Panc1 (cell line): ENCODE measurements around the gene XRCC4. TPM values are rescaled to one million over a fixed set of nuclear protein-coding genes. Genes with fewer than 3 reads are reported as not detected.

ENCODE experiments used
- ATAC-seq: fragments of 200-7000 bp; cut with Tn5 transposase; 2 replicates; pipeline ENCODE4 v1.9.1; 2020; ENCODE audit warnings: mild to moderate bottlenecking, moderate library complexity
- BruUV-seq: library from RNA; stranded (reverse); fragments of 400-500 nt; replicated peaks from 2 replicates; lab custom pipeline; 2021; lab: Mats Ljungman, UMichigan
- CTCF ChIA-PET: fragments of 300-600 bp; sonication (Branson Sonifier 250); formaldehyde crosslinking; loops from one replicate; lab custom pipeline; 2022; ENCODE audit warnings: antibody characterized with exemption; lab: Charles Lee
- POLR2A ChIA-PET: fragments of 300-600 bp; sonication (Branson Sonifier 250); formaldehyde crosslinking; loops from one replicate; lab custom pipeline; 2022; ENCODE audit warnings: antibody characterized with exemption; lab: Charles Lee
- DNase-seq: peaks from one replicate; pipeline ENCODE4 v3.0.0-alpha.2; 2010; ENCODE audit warnings: low read depth, low spot score
- H3K27ac ChIP-seq: 2 replicates; pipeline ENCODE4 v1.5.1; 2011; ENCODE audit warnings: mild to moderate bottlenecking, low read length, inconsistent platforms
- H3K27me3 ChIP-seq: fragments of 200-500 bp; sonication (Bioruptor generic); 2 replicates; pipeline ENCODE4 v1.6.0; 2014; ENCODE audit warnings: low read length, inconsistent platforms; ENCODE audit not compliant: control insufficient read depth, insufficient read depth
- H3K36me3 ChIP-seq: fragments of 200-500 bp; sonication (Bioruptor generic); 2 replicates; pipeline ENCODE4 v1.5.1; 2014; ENCODE audit warnings: inconsistent platforms, mild to moderate bottlenecking, low read length, moderate library complexity; ENCODE audit not compliant: control insufficient read depth, insufficient read depth
- H3K4me1 ChIP-seq: 2 replicates; pipeline ENCODE4 v1.5.1; 2011; ENCODE audit warnings: inconsistent platforms, mild to moderate bottlenecking, low read length, moderate library complexity; ENCODE audit not compliant: control insufficient read depth, insufficient read depth
- H3K4me3 ChIP-seq, 2 experiments: 2 replicates each; pipeline ENCODE4 v1.5.1; 2011 to 2012; ENCODE audit warnings: low read depth in 2 of 2, low read length in 2 of 2, mild to moderate bottlenecking in 2 of 2, inconsistent platforms in 1 of 2, moderate library complexity in 1 of 2
- H3K9me3 ChIP-seq: fragments of 200-500 bp; sonication (Bioruptor generic); 2 replicates; pipeline ENCODE4 v1.5.1; 2014; ENCODE audit warnings: low read depth, mild to moderate bottlenecking, inconsistent platforms, low read length, moderate library complexity; ENCODE audit not compliant: control insufficient read depth, insufficient read depth
- CTCF ChIP-seq: fragments of 450-650 bp; IDR thresholded peaks from 2 replicates; pipeline ENCODE4 v1.5.1; 2017; ENCODE audit warnings: mild to moderate bottlenecking
- POLR2AphosphoS5 ChIP-seq: IDR thresholded peaks from 2 replicates; pipeline ENCODE4 v1.6.1; 2012; ENCODE audit warnings: mild to moderate bottlenecking, low read depth, low read length, moderate library complexity
- REST ChIP-seq, 2 experiments: IDR thresholded peaks; 2 replicates each; pipeline ENCODE4 v1.6.1; 2011 to 2012; ENCODE audit warnings: low read depth in 2 of 2, control low read depth in 1 of 2, low read length in 1 of 2, mild to moderate bottlenecking in 1 of 2, moderate library complexity in 1 of 2; ENCODE audit not compliant: insufficient read depth in 1 of 2
- SIN3A ChIP-seq: IDR thresholded peaks from 2 replicates; pipeline ENCODE4 v1.6.1; 2012; ENCODE audit warnings: low read depth, mild to moderate bottlenecking, low read length, moderate library complexity, borderline replicate concordance; ENCODE audit not compliant: insufficient read depth
- TCF7L2 ChIP-seq: IDR thresholded peaks from 2 replicates; pipeline ENCODE4 v1.6.1; 2011; ENCODE audit warnings: mild to moderate bottlenecking, low read depth, low read length, inconsistent platforms
- in situ Hi-C: cut with HindIII; loops from 2 replicates; pipeline ENCODE4 v1.10.0; 2016; ENCODE audit warnings: low sequenced_read_pairs, low pct_unique_long_range_greater_than_20kb
- intact Hi-C: fragments of 100-400 bp; cut with micrococcal nuclease; formaldehyde crosslinking; loops from one replicate; pipeline ENCODE4 v1.10.0; 2022; ENCODE audit not compliant: unreplicated experiment
- total RNA-seq: library from RNA; stranded (reverse); gene quantifications from one replicate; pipeline ENCODE4 v1.2.1, GENCODE V29; 2021; ENCODE audit not compliant: unreplicated experiment

XRCC4 gene
- total RNA-seq, 1 experiment from 2014 or later: 12.5 TPM

GRCh38 chr5:83118976-83119375, 41.6 kb downstream of the XRCC4 start:
- DNase-seq (no peak), ATAC-seq (no peak)
- TF ChIP-seq SIN3A (no peak), REST (IDR thresholded peaks at IDR 0.05; ENCODE audit: insufficient read depth in 1 of 2, low read depth in 2 of 2, low read length in 1 of 2) (no peak), CTCF (no peak), POLR2AphosphoS5 (no peak)
- BruUV-seq: no TSS peak
- ChIA-PET POLR2A (no interaction called here), CTCF (interaction anchor here (0.6 kb wide), 1 partner anchor 11 kb away, joined by 5 read pairs; no protein-coding TSS in a partner anchor)
- Histone ChIP-seq H3K9me3 (no peaks in the 10 kb centered on the region), H3K4me1 (no peaks in the 10 kb centered on the region), H3K36me3 (no peaks in the 10 kb centered on the region), H3K4me3 (no peak overlapping the region), H3K27ac (no peak overlapping the region), H3K27me3 (no peaks in the 10 kb centered on the region)
- in situ Hi-C loops (no loop called here), intact Hi-C loops (no loop called here)

- in situ Hi-C loops: no loop called here
- Histone ChIP-seq H3K36me3 (no peaks in the 10 kb centered on the region), H3K27me3 (no peaks in the 10 kb centered on the region), H3K9me3 (no peaks in the 10 kb centered on the region), H3K4me3 (no peak overlapping the region), H3K4me1 (no peaks in the 10 kb centered on the region; the same call in 1 of the 2 replicates), H3K27ac (no peak overlapping the region)
- BruUV-seq: no TSS peak
- TF ChIP-seq CTCF (no peak), SIN3A (no peak), TCF7L2 (no peak), POLR2AphosphoS5 (no peak), REST (IDR thresholded peaks at IDR 0.05; ENCODE audit: insufficient read depth in 1 of 2, low read depth in 2 of 2, low read length in 1 of 2) (no peak)
- ATAC-seq (no peak; the same call in 1 of the 2 replicates), DNase-seq (no peak)
- intact Hi-C loops: no loop called here
- CTCF ChIA-PET: no interaction called here
- POLR2A ChIA-PET: no interaction called here
Measured at GRCh38 chr5:83124593-83124992, 47.2 kb downstream of the XRCC4 start.
